NCI-H526 treated with DMSO at 0.1 percent for 48 hours (cell line): ENCODE data around the gene PRPF39.
A peak's percentile ranks its signal among the peaks of the same experiment; 100 is the strongest.
"Not testable (repeated sequence)": the region's sequence is repeated elsewhere in the genome, so short reads cannot be mapped to it uniquely, and the experiment has no call there.

Experiments
- DNase-seq: peaks from one replicate; lab custom pipeline; 2025; lab: John Stamatoyannopoulos, UW

PRPF39 gene

DNA sequence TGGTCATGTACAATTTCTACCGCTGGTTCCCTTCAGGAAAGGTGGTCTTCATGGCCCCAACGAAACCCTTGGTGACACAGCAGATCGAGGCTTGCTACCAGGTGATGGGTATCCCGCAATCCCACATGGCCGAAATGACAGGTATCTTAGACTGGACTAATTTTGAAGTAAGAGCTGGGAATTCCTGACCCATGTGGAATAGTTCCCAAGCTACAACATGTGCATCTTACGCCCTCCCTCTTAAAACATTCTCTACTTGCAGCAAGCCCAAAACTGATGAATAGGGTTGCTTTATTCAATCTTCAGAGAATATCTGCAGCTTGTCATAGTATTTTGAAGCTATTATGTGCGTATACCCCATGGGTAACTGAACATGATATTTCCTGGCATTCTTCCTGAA is 52.5 kb downstream of the PRPF39 start:
- DNase-seq: peak; percentile 53

DNA sequence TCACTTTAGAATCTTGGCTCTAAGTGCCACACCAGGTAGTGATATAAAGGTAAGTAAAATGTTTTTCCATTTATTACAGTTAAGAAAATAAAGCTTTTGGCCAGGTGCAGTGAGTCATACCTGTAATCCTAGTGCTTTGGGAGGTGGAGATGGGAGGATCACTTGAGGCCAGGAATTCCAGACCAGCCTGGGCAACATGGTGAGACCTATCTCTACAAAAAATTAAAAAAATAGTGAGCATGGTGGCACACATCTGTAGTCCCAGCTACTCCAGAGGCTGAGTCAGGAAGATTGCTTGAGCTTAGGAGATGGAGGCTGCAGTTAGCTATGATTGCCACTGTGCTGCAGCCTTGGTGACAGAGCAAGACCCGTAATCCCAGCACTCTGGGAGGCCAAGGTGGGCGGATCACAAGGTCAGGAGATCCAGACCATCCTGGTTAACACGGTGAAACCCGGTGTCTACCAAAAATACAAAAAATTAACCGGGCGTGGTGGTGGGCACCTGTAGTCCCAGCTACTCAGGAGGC is 56.8 kb downstream of the PRPF39 start:
- no peak for DNase-seq

DNA sequence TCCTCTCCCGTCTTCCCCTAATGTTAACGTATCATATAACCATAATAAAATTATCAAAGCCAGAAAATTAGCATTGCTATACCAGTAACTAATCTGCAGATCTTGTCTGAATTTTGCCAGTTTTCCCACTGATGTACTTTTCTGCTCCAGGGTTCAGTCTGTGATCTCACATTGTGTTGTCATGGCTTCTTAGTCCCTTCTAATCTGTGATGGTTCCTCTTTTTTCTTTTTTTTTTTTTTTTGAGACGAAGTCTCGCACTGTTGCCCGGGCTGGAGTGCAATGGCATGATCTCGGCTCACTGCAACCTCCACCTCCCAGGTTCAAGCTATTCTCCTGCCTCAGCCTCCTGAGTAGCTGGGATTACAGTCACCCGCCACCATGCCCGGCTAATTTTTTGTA is 58.2 kb downstream of the PRPF39 start:
- DNase-seq: not testable (repeated sequence)

DNA sequence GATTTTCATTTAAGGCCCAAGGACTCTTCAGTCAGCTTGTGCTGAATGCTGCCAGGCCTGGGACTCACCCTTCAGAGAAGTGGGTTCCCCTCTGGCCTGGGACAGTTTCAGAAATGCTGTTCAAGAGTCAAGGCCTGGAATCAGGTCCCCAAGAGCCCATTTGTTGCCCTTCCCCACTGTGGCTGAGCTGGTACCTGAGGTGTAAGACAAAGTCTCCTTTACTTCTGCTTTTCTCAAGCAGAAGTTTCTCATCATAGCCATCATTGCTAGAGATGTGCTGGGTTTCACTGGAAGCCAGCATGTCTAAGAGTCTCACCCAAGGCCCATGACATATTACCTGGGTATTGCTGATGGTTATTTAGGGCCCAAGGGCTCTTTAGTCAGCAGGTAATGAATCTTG is 60.7 kb downstream of the PRPF39 start:
- DNase-seq: no peak

DNA sequence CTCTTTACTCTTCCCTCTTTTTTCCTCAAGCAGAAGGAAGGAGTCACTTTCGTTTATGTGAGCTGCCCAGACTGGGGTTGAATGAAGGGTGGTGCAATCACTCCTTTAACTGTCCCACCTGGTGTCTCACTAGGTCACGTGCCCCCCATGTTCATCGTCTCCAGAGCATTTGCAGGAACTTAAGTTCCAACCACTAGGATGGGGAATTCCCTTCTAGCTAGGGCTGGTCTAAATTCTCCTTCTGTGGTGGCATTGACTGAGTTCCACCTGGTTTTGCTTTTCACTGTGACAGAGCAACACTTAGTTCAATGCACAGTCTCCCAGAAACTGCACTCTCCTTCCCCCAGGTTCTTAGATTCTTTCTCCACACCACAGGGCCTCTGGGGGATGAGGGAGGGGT is 61.3 kb downstream of the PRPF39 start:
- no peak for DNase-seq

DNA sequence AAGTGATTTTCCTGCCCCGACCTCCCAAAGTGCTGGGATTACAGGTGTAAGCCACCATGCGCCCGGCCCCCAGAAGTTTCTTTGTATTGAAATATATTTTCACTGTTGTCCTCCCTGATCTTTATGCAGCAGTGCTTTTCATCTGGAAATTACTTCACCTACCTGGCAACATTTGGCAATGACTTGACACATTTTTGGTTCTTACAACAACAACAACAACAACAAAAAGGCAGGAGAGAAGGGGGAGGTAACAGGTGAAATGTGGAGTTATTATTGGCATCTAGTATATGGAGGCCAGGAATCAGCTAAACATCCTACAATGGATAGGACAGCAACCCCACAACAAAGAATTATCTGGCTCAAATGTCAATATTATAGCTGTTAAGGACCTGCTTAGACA is 65.7 kb downstream of the PRPF39 start:
- DNase-seq: no peak

DNA sequence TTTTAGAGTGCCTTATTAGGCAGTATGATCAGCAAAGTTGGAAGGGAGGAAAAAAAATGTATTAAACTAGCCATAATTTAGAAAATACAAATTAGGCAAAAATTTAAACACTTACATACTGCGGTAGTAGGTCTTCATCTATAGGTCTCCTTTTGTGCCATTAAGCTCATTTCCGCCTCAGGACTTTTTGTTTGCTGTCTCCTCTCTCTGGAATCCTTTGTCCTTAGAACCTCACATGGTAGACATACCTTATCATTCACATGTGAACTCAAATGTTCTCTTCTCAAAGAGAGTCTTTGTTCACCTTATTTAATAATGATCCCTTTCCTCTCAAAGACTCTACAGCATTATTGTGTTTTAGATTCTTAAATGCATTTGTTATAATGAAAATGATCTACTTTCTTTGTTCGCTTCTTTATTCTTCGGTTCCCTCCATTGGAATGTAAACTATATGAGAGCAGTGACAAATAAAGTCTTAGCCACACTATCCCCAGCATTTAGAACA is 66.5 kb downstream of the PRPF39 start:
- no peak for DNase-seq

DNA sequence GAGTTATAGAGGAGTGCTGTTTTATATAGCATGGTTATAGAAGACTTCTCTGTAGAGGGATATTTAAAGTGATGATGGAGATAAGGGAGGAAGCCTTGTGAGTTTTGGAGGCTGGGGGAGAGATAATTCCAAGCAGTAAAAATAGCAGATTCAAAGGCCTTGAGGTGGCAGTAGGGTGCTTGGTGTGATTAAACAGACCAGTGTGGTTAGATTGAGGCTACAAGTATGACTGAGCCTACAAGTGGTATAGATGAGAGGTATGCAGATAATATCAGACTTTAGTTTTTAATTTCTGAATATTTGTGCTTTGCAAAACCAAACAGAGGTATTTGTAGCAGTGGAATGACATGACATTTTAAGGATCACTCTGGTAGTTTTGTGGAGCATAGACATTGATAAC is 72.2 kb downstream of the PRPF39 start:
- no peak for DNase-seq
